ENCODE measurements around the gene XKR8. TPM values are rescaled to one million over a fixed set of nuclear protein-coding genes. Genes with fewer than 3 reads are reported as not detected.

XKR8 gene
- 17.0 and 17.3 TPM in 2 replicates for total RNA-seq
- long read RNA-seq, partial matches to known transcripts: 0 of 3 reads
- long read RNA-seq, other reads (novel, unspliced or antisense): 2 of 3 reads

GRCh38 chr1:27959792-27960603 lies at the start of gene XKR8:
Gene XKR8 (plus strand): TSS chr1:27959973. CDS start chr1:27960070, 97 bp downstream.
- H3K9me3 Mint-ChIP-seq (ENCODE audit: low read depth): no peaks in the 10 kb centered on the region
- peak within 1 kb of the TSS; percentile 94 for H3K27ac Mint-ChIP-seq
- DNase-seq (ENCODE audit: low spot score, unreplicated experiment): peak; percentile 74
- H3K4me3 Mint-ChIP-seq (ENCODE audit: low read depth): peak within 1 kb of the TSS; percentile 73
- H3K4me1 Mint-ChIP-seq (ENCODE audit: low read depth): peaks cover 16% of the 10 kb centered on the region
- no peaks in the 10 kb centered on the region for H3K27me3 Mint-ChIP-seq
- peak; percentile 64 for TF ChIP-seq CTCF (IDR thresholded peaks at IDR 0.05; ENCODE audit: unreplicated experiment)
- peaks cover 2% of the 10 kb centered on the region for H3K36me3 Mint-ChIP-seq (ENCODE audit: insufficient read depth)

- H3K27ac Mint-ChIP-seq: no peak overlapping the region
- peaks cover 3% of the 10 kb centered on the region for H3K4me1 Mint-ChIP-seq (ENCODE audit: low read depth)
- DNase-seq (ENCODE audit: low spot score, unreplicated experiment): no peak
- peaks cover 6% of the 10 kb centered on the region for H3K9me3 Mint-ChIP-seq (ENCODE audit: low read depth)
- no peak for TF ChIP-seq CTCF (IDR thresholded peaks at IDR 0.05; ENCODE audit: unreplicated experiment)
- H3K27me3 Mint-ChIP-seq: peaks cover 8% of the 10 kb centered on the region
- H3K4me3 Mint-ChIP-seq (ENCODE audit: low read depth): peak overlapping the region; percentile 52
- peaks cover 7% of the 10 kb centered on the region for H3K36me3 Mint-ChIP-seq (ENCODE audit: insufficient read depth)
Observed at GRCh38 chr1:27912429-27912828, 47.3 kb upstream of the XKR8 start.

- DNase-seq (ENCODE audit: low spot score, unreplicated experiment): no peak
- peaks cover 6% of the 10 kb centered on the region for H3K9me3 Mint-ChIP-seq (ENCODE audit: low read depth)
- H3K36me3 Mint-ChIP-seq (ENCODE audit: insufficient read depth): peaks cover 3% of the 10 kb centered on the region
- peak overlapping the region; percentile 97 for H3K27ac Mint-ChIP-seq
- H3K27me3 Mint-ChIP-seq: peaks cover 20% of the 10 kb centered on the region
- no peak for TF ChIP-seq CTCF (IDR thresholded peaks at IDR 0.05; ENCODE audit: unreplicated experiment)
- H3K4me1 Mint-ChIP-seq (ENCODE audit: low read depth): peaks cover 3% of the 10 kb centered on the region
- H3K4me3 Mint-ChIP-seq (ENCODE audit: low read depth): peak overlapping the region; percentile 99
Observed at GRCh38 chr1:27915082-27915575, 44.6 kb upstream of the XKR8 start.

- Mint-ChIP-seq H3K4me3 (ENCODE audit: low read depth) (no peak overlapping the region), H3K27me3 (peaks cover 13% of the 10 kb centered on the region), H3K27ac (no peak overlapping the region), H3K36me3 (ENCODE audit: insufficient read depth) (no peaks in the 10 kb centered on the region), H3K9me3 (ENCODE audit: low read depth) (no peaks in the 10 kb centered on the region), H3K4me1 (ENCODE audit: low read depth) (no peaks in the 10 kb centered on the region)
- TF ChIP-seq CTCF (IDR thresholded peaks at IDR 0.05; ENCODE audit: unreplicated experiment): no peak
- DNase-seq (ENCODE audit: low spot score, unreplicated experiment): no peak
Observed at GRCh38 chr1:27922272-27922671, 37.5 kb upstream of the XKR8 start.

- no peak for TF ChIP-seq CTCF (IDR thresholded peaks at IDR 0.05; ENCODE audit: unreplicated experiment)
- Mint-ChIP-seq H3K27me3 (peaks cover 6% of the 10 kb centered on the region), H3K9me3 (ENCODE audit: low read depth) (no peaks in the 10 kb centered on the region), H3K4me1 (ENCODE audit: low read depth) (no peaks in the 10 kb centered on the region), H3K4me3 (ENCODE audit: low read depth) (no peak overlapping the region), H3K36me3 (ENCODE audit: insufficient read depth) (no peaks in the 10 kb centered on the region), H3K27ac (no peak overlapping the region)
- DNase-seq (ENCODE audit: low spot score, unreplicated experiment): no peak
Observed at GRCh38 chr1:27928216-27928954, 31.4 kb upstream of the XKR8 start.

All from progenitor cell of endocrine pancreas (in vitro differentiated cells).